ENCODE measurements around the gene MARS1. TPM values are rescaled to one million over a fixed set of nuclear protein-coding genes. Genes with fewer than 3 reads are reported as not detected.
A peak's percentile ranks its signal among the peaks of the same experiment; 100 is the strongest.

Gene MARS1
- total RNA-seq, 2 donors from 2014 or later = 254 to 263 TPM

- Mint-ChIP-seq H3K4me1 (peaks cover 5% of the 10 kb centered on the region), H3K4me3 (no peak overlapping the region), H3K27me3 (ENCODE audit: insufficient read depth) (no peaks in the 10 kb centered on the region), H3K36me3 (ENCODE audit: low read depth) (peaks cover 63% of the 10 kb centered on the region), H3K9me3 (no peaks in the 10 kb centered on the region), H3K27ac (no peak overlapping the region)
- WGBS, 2 experiments (ENCODE audit: insufficient coverage in 1 of 2, insufficient read length in 1 of 2) = 91% methylated on average over 8 of the region's 10 CpGs; no CpG with 5 or more reads in 1 of the 2 experiments
- TF ChIP-seq CTCF (conservative IDR thresholded peaks at IDR 0.05) = no peak
- no peaks in the 10 kb centered on the region for H3K9me3 ChIP-seq (ENCODE audit: control insufficient read depth, low read length)
- no peak for DNase-seq
- H3K36me3 ChIP-seq (ENCODE audit: control insufficient read depth, insufficient read depth, low read length) = peaks cover 92% of the 10 kb centered on the region
- no peak overlapping the region for H3K27ac ChIP-seq (ENCODE audit: low read depth, low read length)
- no peaks in the 10 kb centered on the region for H3K27me3 ChIP-seq (ENCODE audit: control insufficient read depth, insufficient read depth, low read length, poor library complexity, severe bottlenecking)
- no peak overlapping the region for H3K9ac ChIP-seq (ENCODE audit: extremely low read depth, low read length, poor library complexity, severe bottlenecking)
- peaks cover 6% of the 10 kb centered on the region for H3K4me1 ChIP-seq (ENCODE audit: control insufficient read depth, insufficient read depth, low read length)
- no peak overlapping the region for H3K4me3 ChIP-seq (ENCODE audit: low read length)
Measured at GRCh38 chr12:57528831-57529555, 41.1 kb downstream of the MARS1 start.

- peaks cover 64% of the 10 kb centered on the region for H3K36me3 Mint-ChIP-seq (ENCODE audit: low read depth)
- Histone ChIP-seq H3K4me1 (ENCODE audit: control insufficient read depth, insufficient read depth, low read length) (peaks cover 6% of the 10 kb centered on the region), H3K27me3 (ENCODE audit: control insufficient read depth, insufficient read depth, low read length, poor library complexity, severe bottlenecking) (no peaks in the 10 kb centered on the region), H3K9ac (ENCODE audit: extremely low read depth, low read length, poor library complexity, severe bottlenecking) (no peak overlapping the region), H3K4me3 (ENCODE audit: low read length) (no peak overlapping the region), H3K9me3 (ENCODE audit: control insufficient read depth, low read length) (no peaks in the 10 kb centered on the region), H3K27ac (ENCODE audit: low read depth, low read length) (no peak overlapping the region), H3K36me3 (ENCODE audit: control insufficient read depth, insufficient read depth, low read length) (peaks cover 92% of the 10 kb centered on the region)
- no peaks in the 10 kb centered on the region for H3K9me3 Mint-ChIP-seq
- no peak overlapping the region for H3K27ac Mint-ChIP-seq
- H3K4me3 Mint-ChIP-seq = no peak overlapping the region
- no peak for TF ChIP-seq CTCF (conservative IDR thresholded peaks at IDR 0.05)
- DNase-seq = no peak
- no peaks in the 10 kb centered on the region for H3K4me1 Mint-ChIP-seq
- WGBS, 2 experiments (ENCODE audit: insufficient coverage in 1 of 2, insufficient read length in 1 of 2) = 92 to 94% methylated on average over 6 of the region's 6 CpGs
- H3K27me3 Mint-ChIP-seq (ENCODE audit: insufficient read depth) = no peaks in the 10 kb centered on the region
Measured at GRCh38 chr12:57529831-57530230, 42.0 kb downstream of the MARS1 start.

GRCh38 chr12:57530396-57531142 is 42.7 kb downstream of the MARS1 start:
- H3K4me3 ChIP-seq (ENCODE audit: low read length) = no peak overlapping the region
- peaks cover 6% of the 10 kb centered on the region for H3K4me1 ChIP-seq (ENCODE audit: control insufficient read depth, insufficient read depth, low read length)
- Mint-ChIP-seq H3K27ac (no peak overlapping the region), H3K9me3 (no peaks in the 10 kb centered on the region), H3K36me3 (ENCODE audit: low read depth) (peaks cover 68% of the 10 kb centered on the region), H3K4me1 (no peaks in the 10 kb centered on the region), H3K4me3 (no peak overlapping the region), H3K27me3 (ENCODE audit: insufficient read depth) (no peaks in the 10 kb centered on the region)
- 93 to 100% methylated on average over 2 to 5 of the region's 5 CpGs for WGBS, 2 experiments (ENCODE audit: insufficient coverage in 1 of 2, insufficient read length in 1 of 2)
- TF ChIP-seq CTCF (conservative IDR thresholded peaks at IDR 0.05) = no peak
- H3K36me3 ChIP-seq (ENCODE audit: control insufficient read depth, insufficient read depth, low read length) = peaks cover 92% of the 10 kb centered on the region
- DNase-seq = no peak
- peak overlapping the region; percentile 6 for H3K27ac ChIP-seq (ENCODE audit: low read depth, low read length)
- no peak overlapping the region for H3K9ac ChIP-seq (ENCODE audit: extremely low read depth, low read length, poor library complexity, severe bottlenecking)
- no peaks in the 10 kb centered on the region for H3K27me3 ChIP-seq (ENCODE audit: control insufficient read depth, insufficient read depth, low read length, poor library complexity, severe bottlenecking)
- no peaks in the 10 kb centered on the region for H3K9me3 ChIP-seq (ENCODE audit: control insufficient read depth, low read length)

All from endodermal cell (in vitro differentiated cells).